ENCODE results near the gene SDC4.

SDC4 gene

GRCh38 chr20:45347936-45348778 is at the start of gene SDC4:
Gene SDC4, minus strand, starts transcription at chr20:45348424. Its CDS starts 40 bp downstream, at chr20:45348384.
- H3K4me1 Mint-ChIP-seq: peaks cover 47% of the 10 kb centered on the region
- H3K27me3 Mint-ChIP-seq (ENCODE audit: low read depth, poor library complexity): peaks cover 3% of the 10 kb centered on the region
- no peaks in the 10 kb centered on the region for H3K9me3 Mint-ChIP-seq
- peak within 1 kb of the TSS; percentile 92 for H3K4me3 Mint-ChIP-seq
- peak; percentile 71 for DNase-seq
- no peaks in the 10 kb centered on the region for H3K36me3 Mint-ChIP-seq (ENCODE audit: low read depth)
- H3K27ac Mint-ChIP-seq: peak within 1 kb of the TSS; percentile 85
- no peak for TF ChIP-seq CTCF (IDR thresholded peaks at IDR 0.05)

- H3K4me1 Mint-ChIP-seq: no peaks in the 10 kb centered on the region
- DNase-seq: no peak
- H3K9me3 Mint-ChIP-seq: peaks cover 17% of the 10 kb centered on the region
- peaks cover 16% of the 10 kb centered on the region for H3K27me3 Mint-ChIP-seq (ENCODE audit: low read depth, poor library complexity)
- peaks cover 17% of the 10 kb centered on the region for H3K36me3 Mint-ChIP-seq (ENCODE audit: low read depth)
- H3K4me3 Mint-ChIP-seq: no peak overlapping the region
- H3K27ac Mint-ChIP-seq: no peak overlapping the region
- no peak for TF ChIP-seq CTCF (IDR thresholded peaks at IDR 0.05)
Observed at GRCh38 chr20:45395114-45395415, 46.8 kb upstream of the SDC4 start.

- Mint-ChIP-seq H3K4me3 (no peak overlapping the region), H3K4me1 (no peaks in the 10 kb centered on the region), H3K27ac (no peak overlapping the region), H3K27me3 (ENCODE audit: low read depth, poor library complexity) (peaks cover 19% of the 10 kb centered on the region), H3K36me3 (ENCODE audit: low read depth) (peaks cover 11% of the 10 kb centered on the region), H3K9me3 (peaks cover 11% of the 10 kb centered on the region)
- TF ChIP-seq CTCF (IDR thresholded peaks at IDR 0.05): no peak
- DNase-seq: no peak
Observed at GRCh38 chr20:45394221-45395113, 46.2 kb upstream of the SDC4 start.

- TF ChIP-seq CTCF (IDR thresholded peaks at IDR 0.05): no peak
- no peak overlapping the region for H3K4me3 Mint-ChIP-seq
- DNase-seq: no peak
- no peaks in the 10 kb centered on the region for H3K4me1 Mint-ChIP-seq
- H3K27ac Mint-ChIP-seq: no peak overlapping the region
- H3K9me3 Mint-ChIP-seq: peaks cover 4% of the 10 kb centered on the region
- H3K36me3 Mint-ChIP-seq (ENCODE audit: low read depth): peaks cover 5% of the 10 kb centered on the region
- H3K27me3 Mint-ChIP-seq (ENCODE audit: low read depth, poor library complexity): peaks cover 25% of the 10 kb centered on the region
Observed at GRCh38 chr20:45392733-45393132, 44.5 kb upstream of the SDC4 start.

- no peak for TF ChIP-seq CTCF (IDR thresholded peaks at IDR 0.05)
- peaks cover 25% of the 10 kb centered on the region for H3K27me3 Mint-ChIP-seq (ENCODE audit: low read depth, poor library complexity)
- H3K36me3 Mint-ChIP-seq (ENCODE audit: low read depth): peaks cover 15% of the 10 kb centered on the region
- no peak overlapping the region for H3K4me3 Mint-ChIP-seq
- no peak for DNase-seq
- no peaks in the 10 kb centered on the region for H3K4me1 Mint-ChIP-seq
- H3K27ac Mint-ChIP-seq: no peak overlapping the region
- H3K9me3 Mint-ChIP-seq: peaks cover 9% of the 10 kb centered on the region
Observed at GRCh38 chr20:45391559-45391958, 43.3 kb upstream of the SDC4 start.

Data from nephron progenitor cell (in vitro differentiated cells).